ENCODE data around the gene COX14. TPM values are rescaled to one million over a fixed set of nuclear protein-coding genes. Genes with fewer than 3 reads are reported as not detected.
"Not testable (repeated sequence)": the region's sequence is repeated elsewhere in the genome, so short reads cannot be mapped to it uniquely, and the experiment has no call there.

COX14 gene
- total RNA-seq, 1 donor from 2014 or later = 73.1 TPM

GRCh38 chr12:50129290-50129689 is 17.3 kb downstream of the COX14 start:
- H3K4me3 ChIP-seq (ENCODE audit: low read depth, low read length) = no peak overlapping the region
- DNase-seq (ENCODE audit: low read depth) = no peak
- TF ChIP-seq CTCF (conservative IDR thresholded peaks at IDR 0.05; ENCODE audit: low read depth, low read length) = no peak

GRCh38 chr12:50132505-50133135 is 20.6 kb downstream of the COX14 start:
- no peak for DNase-seq (ENCODE audit: low read depth)
- H3K4me3 ChIP-seq (ENCODE audit: low read depth, low read length) = no peak overlapping the region
- TF ChIP-seq CTCF (conservative IDR thresholded peaks at IDR 0.05; ENCODE audit: low read depth, low read length) = peak; percentile 76

- DNase-seq (ENCODE audit: low read depth) = no peak
- no peak overlapping the region for H3K4me3 ChIP-seq (ENCODE audit: low read depth, low read length)
- no peak for TF ChIP-seq CTCF (conservative IDR thresholded peaks at IDR 0.05; ENCODE audit: low read depth, low read length)
Observed at GRCh38 chr12:50142993-50143392, 31.0 kb downstream of the COX14 start.

- H3K4me3 ChIP-seq (ENCODE audit: low read depth, low read length) = no peak overlapping the region
- no peak for TF ChIP-seq CTCF (conservative IDR thresholded peaks at IDR 0.05; ENCODE audit: low read depth, low read length)
- no peak for DNase-seq (ENCODE audit: low read depth)
Observed at GRCh38 chr12:50145439-50145838, 33.4 kb downstream of the COX14 start.

GRCh38 chr12:50147281-50147680 is 35.2 kb downstream of the COX14 start:
- no peak for TF ChIP-seq CTCF (conservative IDR thresholded peaks at IDR 0.05; ENCODE audit: low read depth, low read length)
- no peak overlapping the region for H3K4me3 ChIP-seq (ENCODE audit: low read depth, low read length)
- no peak for DNase-seq (ENCODE audit: low read depth)

GRCh38 chr12:50148011-50148410 is 36.0 kb downstream of the COX14 start:
- not testable (repeated sequence) for DNase-seq (ENCODE audit: low read depth); H3K4me3 ChIP-seq (ENCODE audit: low read depth, low read length)

- H3K4me3 ChIP-seq (ENCODE audit: low read depth, low read length) = no peak overlapping the region
- no peak for DNase-seq (ENCODE audit: low read depth)
- no peak for TF ChIP-seq CTCF (conservative IDR thresholded peaks at IDR 0.05; ENCODE audit: low read depth, low read length)
Observed at GRCh38 chr12:50149311-50149710, 37.3 kb downstream of the COX14 start.

Data from epithelial cell of proximal tubule (primary cell).